Measurements from ENCODE around the gene TBCEL.

The TBCEL gene

DNA sequence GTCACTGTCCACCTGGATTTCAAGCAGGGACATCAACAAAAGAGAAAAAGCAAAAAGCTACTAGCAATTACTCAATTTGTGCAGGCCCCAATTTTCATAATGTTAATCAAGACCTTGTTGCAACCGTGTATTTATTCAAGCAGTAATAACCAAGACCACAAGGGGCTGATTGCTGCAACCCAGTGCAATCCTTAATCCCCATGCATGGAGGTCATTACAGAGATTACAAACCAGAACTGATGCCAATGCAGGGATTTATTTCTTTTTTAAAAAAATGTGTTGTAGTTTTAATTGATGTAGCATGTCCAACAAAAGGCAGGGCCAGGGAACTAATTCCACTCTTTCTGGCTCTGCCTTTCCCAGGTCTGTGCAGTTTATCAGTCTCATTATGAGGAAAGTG is 95.5 kb downstream of the TBCEL start:
- no peaks in the 10 kb centered on the region for H3K27me3 ChIP-seq (ENCODE audit: insufficient read depth, low read length)
- no peak overlapping the region for H2AK5ac ChIP-seq (ENCODE audit: low read length)
- no peak overlapping the region for H3K4me2 ChIP-seq (ENCODE audit: low read length)
- H3K23ac ChIP-seq (ENCODE audit: low read length): no peak overlapping the region
- no peak overlapping the region for H3K4me3 ChIP-seq (ENCODE audit: low read depth, low read length)
- H3K79me1 ChIP-seq (ENCODE audit: low read length): no peaks in the 10 kb centered on the region
- no peak overlapping the region for H2AFZ ChIP-seq (ENCODE audit: insufficient read depth, low read length, poor library complexity)
- no peaks in the 10 kb centered on the region for H3K36me3 ChIP-seq (ENCODE audit: control insufficient read depth in 1 of 2, insufficient read depth in 2 of 2, low read length in 2 of 2)
- no peak for DNase-seq
- H2BK120ac ChIP-seq (ENCODE audit: insufficient read depth, low read length, poor library complexity): no peak overlapping the region
- H3K79me2 ChIP-seq (ENCODE audit: control insufficient read depth, insufficient read depth, low read length, poor library complexity): no peaks in the 10 kb centered on the region
- no peak overlapping the region for H3K27ac ChIP-seq (ENCODE audit: low read depth, low read length)
- no peak overlapping the region for H3K14ac ChIP-seq (ENCODE audit: low read length)
- peaks cover 2% of the 10 kb centered on the region for H3K9me3 ChIP-seq (ENCODE audit: insufficient read depth, low read depth, low read length)
- no peak overlapping the region for H2BK5ac ChIP-seq (ENCODE audit: low read depth, low read length, poor library complexity)
- no peak overlapping the region for H2BK12ac ChIP-seq (ENCODE audit: low read length)
- H3K9ac ChIP-seq (ENCODE audit: low read length): no peak overlapping the region
- H4K12ac ChIP-seq (ENCODE audit: low read depth, low read length): no peak overlapping the region
- H3K4me1 ChIP-seq (ENCODE audit: control insufficient read depth in 1 of 2, insufficient read depth in 2 of 2, low read length in 2 of 2): no peaks in the 10 kb centered on the region
- no CpG with 5 or more reads among the region's 1 CpG for WGBS (ENCODE audit: extremely low coverage, insufficient coverage, insufficient read length)
- H3K4ac ChIP-seq (ENCODE audit: low read depth, low read length): no peak overlapping the region
- no peak overlapping the region for H4K8ac ChIP-seq (ENCODE audit: low read depth, low read length)
- H3K18ac ChIP-seq (ENCODE audit: low read length): no peak overlapping the region
- H4K91ac ChIP-seq (ENCODE audit: low read depth, low read length): no peak overlapping the region

DNA sequence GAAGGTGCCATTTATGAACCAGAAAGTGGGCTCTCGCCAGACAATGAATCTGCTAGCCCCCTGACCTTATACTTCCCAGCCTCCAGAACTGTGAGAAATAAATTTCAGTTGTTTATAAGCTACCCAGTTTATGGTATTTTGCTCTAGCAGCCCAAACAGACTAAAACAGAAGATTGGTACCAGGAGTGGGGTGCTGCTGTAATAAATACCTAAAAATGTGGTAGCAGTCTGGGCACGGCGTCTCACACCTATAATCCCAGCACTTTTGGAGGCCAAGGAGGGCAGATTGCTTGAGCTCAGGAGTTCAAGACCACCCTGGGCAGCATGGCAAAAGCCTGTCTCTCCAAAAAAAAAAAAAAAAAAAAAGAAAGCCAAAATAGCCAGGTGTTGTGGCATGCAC is 98.4 kb downstream of the TBCEL start:
- H4K8ac ChIP-seq (ENCODE audit: low read depth, low read length): no peak overlapping the region
- no peak overlapping the region for H2BK12ac ChIP-seq (ENCODE audit: low read length)
- H3K79me1 ChIP-seq (ENCODE audit: low read length): no peaks in the 10 kb centered on the region
- H3K9ac ChIP-seq (ENCODE audit: low read length): no peak overlapping the region
- no peak overlapping the region for H3K23ac ChIP-seq (ENCODE audit: low read length)
- H3K9me3 ChIP-seq (ENCODE audit: insufficient read depth, low read depth, low read length): peaks cover 4% of the 10 kb centered on the region
- no peak overlapping the region for H3K27ac ChIP-seq (ENCODE audit: low read depth, low read length)
- no peaks in the 10 kb centered on the region for H3K27me3 ChIP-seq (ENCODE audit: insufficient read depth, low read length)
- H3K4me3 ChIP-seq (ENCODE audit: low read depth, low read length): no peak overlapping the region
- H3K14ac ChIP-seq (ENCODE audit: low read length): no peak overlapping the region
- no peaks in the 10 kb centered on the region for H3K36me3 ChIP-seq (ENCODE audit: control insufficient read depth in 1 of 2, insufficient read depth in 2 of 2, low read length in 2 of 2)
- no CpG with 5 or more reads among the region's 3 CpGs for WGBS (ENCODE audit: extremely low coverage, insufficient coverage, insufficient read length)
- no peaks in the 10 kb centered on the region for H3K4me1 ChIP-seq (ENCODE audit: control insufficient read depth in 1 of 2, insufficient read depth in 2 of 2, low read length in 2 of 2)
- no peak overlapping the region for H4K91ac ChIP-seq (ENCODE audit: low read depth, low read length)
- no peak overlapping the region for H4K12ac ChIP-seq (ENCODE audit: low read depth, low read length)
- no peak overlapping the region for H3K4ac ChIP-seq (ENCODE audit: low read depth, low read length)
- no peak for DNase-seq
- H3K79me2 ChIP-seq (ENCODE audit: control insufficient read depth, insufficient read depth, low read length, poor library complexity): no peaks in the 10 kb centered on the region
- no peak overlapping the region for H2BK5ac ChIP-seq (ENCODE audit: low read depth, low read length, poor library complexity)
- no peak overlapping the region for H3K4me2 ChIP-seq (ENCODE audit: low read length)
- H2AK5ac ChIP-seq (ENCODE audit: low read length): no peak overlapping the region
- no peak overlapping the region for H2BK120ac ChIP-seq (ENCODE audit: insufficient read depth, low read length, poor library complexity)
- H3K18ac ChIP-seq (ENCODE audit: low read length): no peak overlapping the region
- H2AFZ ChIP-seq (ENCODE audit: insufficient read depth, low read length, poor library complexity): no peak overlapping the region

GRCh38 chr11:121123496-121124069 is 99.7 kb downstream of the TBCEL start:
- no CpG with 5 or more reads among the region's 6 CpGs for WGBS (ENCODE audit: extremely low coverage, insufficient coverage, insufficient read length)
- Histone ChIP-seq H3K4ac (ENCODE audit: low read depth, low read length) (no peak overlapping the region), H3K14ac (ENCODE audit: low read length) (no peak overlapping the region), H3K4me1 (ENCODE audit: control insufficient read depth in 1 of 2, insufficient read depth in 2 of 2, low read length in 2 of 2) (no peaks in the 10 kb centered on the region), H3K27ac (ENCODE audit: low read depth, low read length) (no peak overlapping the region), H3K18ac (ENCODE audit: low read length) (no peak overlapping the region), H3K23ac (ENCODE audit: low read length) (no peak overlapping the region), H3K4me2 (ENCODE audit: low read length) (no peak overlapping the region), H3K79me1 (ENCODE audit: low read length) (no peaks in the 10 kb centered on the region), H3K79me2 (ENCODE audit: control insufficient read depth, insufficient read depth, low read length, poor library complexity) (no peaks in the 10 kb centered on the region), H2BK5ac (ENCODE audit: low read depth, low read length, poor library complexity) (no peak overlapping the region), H2BK12ac (ENCODE audit: low read length) (no peak overlapping the region), H3K36me3 (ENCODE audit: control insufficient read depth in 1 of 2, insufficient read depth in 2 of 2, low read length in 2 of 2) (no peaks in the 10 kb centered on the region), H2AK5ac (ENCODE audit: low read length) (no peak overlapping the region), H3K4me3 (ENCODE audit: low read depth, low read length) (no peak overlapping the region), H3K9ac (ENCODE audit: low read length) (no peak overlapping the region), H2AFZ (ENCODE audit: insufficient read depth, low read length, poor library complexity) (no peak overlapping the region), H2BK120ac (ENCODE audit: insufficient read depth, low read length, poor library complexity) (no peak overlapping the region), H3K27me3 (ENCODE audit: insufficient read depth, low read length) (no peaks in the 10 kb centered on the region), H4K8ac (ENCODE audit: low read depth, low read length) (no peak overlapping the region), H4K12ac (ENCODE audit: low read depth, low read length) (no peak overlapping the region), H3K9me3 (ENCODE audit: insufficient read depth, low read depth, low read length) (peaks cover 10% of the 10 kb centered on the region), H4K91ac (ENCODE audit: low read depth, low read length) (no peak overlapping the region)
- no peak for DNase-seq

DNA sequence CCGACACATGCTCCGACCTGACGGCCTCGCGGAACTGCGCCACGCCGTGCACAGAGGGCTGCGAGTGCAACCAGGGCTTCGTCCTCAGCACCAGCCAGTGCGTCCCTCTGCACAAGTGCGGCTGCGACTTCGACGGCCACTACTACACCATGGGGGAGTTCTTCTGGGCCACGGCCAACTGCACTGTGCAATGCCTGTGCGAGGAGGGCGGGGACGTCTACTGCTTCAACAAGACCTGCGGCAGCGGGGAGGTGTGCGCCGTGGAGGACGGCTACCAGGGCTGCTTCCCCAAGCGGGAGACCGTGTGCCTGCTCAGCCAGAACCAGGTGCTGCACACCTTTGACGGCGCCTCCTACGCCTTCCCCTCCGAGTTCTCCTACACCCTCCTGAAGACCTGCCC is 103.9 kb downstream of the TBCEL start:
- H4K12ac ChIP-seq (ENCODE audit: low read depth, low read length): no peak overlapping the region
- no peak overlapping the region for H3K9ac ChIP-seq (ENCODE audit: low read length)

More for the DNA sequence above, 103.9 kb downstream of the TBCEL start:
- no peak for DNase-seq
- no peak overlapping the region for H3K18ac ChIP-seq (ENCODE audit: low read length)
- no peaks in the 10 kb centered on the region for H3K27me3 ChIP-seq (ENCODE audit: insufficient read depth, low read length)
- H3K4me3 ChIP-seq (ENCODE audit: low read depth, low read length): no peak overlapping the region
- H2BK5ac ChIP-seq (ENCODE audit: low read depth, low read length, poor library complexity): no peak overlapping the region
- no peak overlapping the region for H3K4ac ChIP-seq (ENCODE audit: low read depth, low read length)
- H2BK120ac ChIP-seq (ENCODE audit: insufficient read depth, low read length, poor library complexity): no peak overlapping the region
- H3K4me1 ChIP-seq (ENCODE audit: control insufficient read depth in 1 of 2, insufficient read depth in 2 of 2, low read length in 2 of 2): no peaks in the 10 kb centered on the region
- WGBS (ENCODE audit: extremely low coverage, insufficient coverage, insufficient read length): no CpG with 5 or more reads among the region's 30 CpGs
- H3K23ac ChIP-seq (ENCODE audit: low read length): no peak overlapping the region
- H2BK12ac ChIP-seq (ENCODE audit: low read length): no peak overlapping the region
- H4K8ac ChIP-seq (ENCODE audit: low read depth, low read length): no peak overlapping the region
- H3K79me1 ChIP-seq (ENCODE audit: low read length): no peaks in the 10 kb centered on the region
- H3K36me3 ChIP-seq (ENCODE audit: control insufficient read depth in 1 of 2, insufficient read depth in 2 of 2, low read length in 2 of 2): no peaks in the 10 kb centered on the region
- no peak overlapping the region for H3K27ac ChIP-seq (ENCODE audit: low read depth, low read length)
- no peaks in the 10 kb centered on the region for H3K79me2 ChIP-seq (ENCODE audit: control insufficient read depth, insufficient read depth, low read length, poor library complexity)
- no peak overlapping the region for H4K91ac ChIP-seq (ENCODE audit: low read depth, low read length)
- H2AFZ ChIP-seq (ENCODE audit: insufficient read depth, low read length, poor library complexity): no peak overlapping the region
- H3K9me3 ChIP-seq (ENCODE audit: insufficient read depth, low read depth, low read length): peaks cover 12% of the 10 kb centered on the region
- no peak overlapping the region for H3K14ac ChIP-seq (ENCODE audit: low read length)
- no peak overlapping the region for H3K4me2 ChIP-seq (ENCODE audit: low read length)
- no peak overlapping the region for H2AK5ac ChIP-seq (ENCODE audit: low read length)

Data from trophoblast cell (in vitro differentiated cells and primary cell).